ENCODE results near the gene SPOUT1.

DNA sequence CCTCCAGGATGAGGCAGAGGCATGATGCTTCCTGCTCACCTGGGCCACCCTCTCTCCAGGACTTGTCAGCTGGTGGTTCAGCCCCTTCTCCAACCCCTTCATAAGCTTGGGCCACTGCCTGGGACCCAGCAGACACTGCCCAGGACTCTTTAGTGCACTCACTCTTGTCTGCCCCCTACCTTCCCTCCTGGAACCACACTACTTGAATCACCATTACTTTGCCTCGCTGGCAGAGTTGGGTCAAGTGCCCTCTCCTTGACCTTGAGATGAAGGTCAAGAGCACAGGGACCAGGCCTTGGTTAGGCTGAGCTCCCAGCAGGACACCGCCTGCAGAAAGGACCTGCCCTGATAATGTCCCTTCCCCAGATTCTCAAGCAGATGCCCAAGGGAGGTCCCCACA, 19.8 kb downstream of the SPOUT1 start:
- no peak for TF ChIP-seq POLR2AphosphoS5 (IDR thresholded peaks at IDR 0.05)
- no peak for TF ChIP-seq POLR2A (IDR thresholded peaks at IDR 0.05)
